ENCODE data around the gene NF1.

- TF ChIP-seq CTCF (IDR thresholded peaks at IDR 0.05 in 8 of 11, conservative IDR thresholded peaks at IDR 0.05 in 3 of 11) (no peak), POLR2A (IDR thresholded peaks at IDR 0.05) (no peak)
These were observed 212.9 kb downstream of the NF1 start for GRCh38 chr17:31307640-31308039.
